Measurements from ENCODE around the gene RRAS2. TPM values are rescaled to one million over a fixed set of nuclear protein-coding genes. Genes with fewer than 3 reads are reported as not detected.

Gene RRAS2
- total and polyA plus RNA-seq, 2 of the 4 experiments (the other 2 are of a cell fraction): 85.5 to 106 TPM

DNA sequence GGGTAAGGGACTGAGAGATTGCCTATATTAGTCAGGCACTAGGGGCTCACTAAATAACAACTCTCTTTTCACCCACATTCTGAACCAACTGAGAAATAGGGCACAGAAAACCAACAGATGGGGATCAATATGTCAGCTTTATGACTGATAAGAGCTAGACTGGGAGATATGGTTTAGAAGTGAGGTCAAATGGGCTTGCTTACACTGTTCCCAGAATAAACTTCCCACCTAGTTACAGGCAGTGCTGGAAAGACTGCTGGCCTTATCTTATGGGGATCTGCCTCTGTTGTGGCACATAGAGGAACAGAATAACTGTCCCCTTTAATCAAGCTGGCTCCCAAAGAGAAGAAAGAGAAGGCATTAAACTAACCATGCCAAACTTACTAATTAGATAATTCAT is 10.6 kb upstream of the RRAS2 start:
- no peak overlapping the region for H4K8ac ChIP-seq (ENCODE audit: low read depth in 2 of 2, low read length in 2 of 2)
- no peak for ATAC-seq (ENCODE audit: low read depth)
- no peak overlapping the region for H2AK5ac ChIP-seq (ENCODE audit: low read depth, low read length)
- no peak overlapping the region for H3K9ac ChIP-seq (ENCODE audit: low read depth, low read length)
- no peak overlapping the region for H2BK15ac ChIP-seq (ENCODE audit: low read depth, low read length)
- H2AFZ ChIP-seq (replicated peaks; ENCODE audit: low read length, poor library complexity): no peak overlapping the region
- H3K4ac ChIP-seq (ENCODE audit: low read depth, low read length): no peak overlapping the region
- H3K4me3 ChIP-seq (ENCODE audit: insufficient read depth, low read depth, low read length): no peak overlapping the region
- TF ChIP-seq RCOR1 (IDR thresholded peaks at IDR 0.05; ENCODE audit: insufficient replicate concordance, low read length) (no peak), RFX5 (IDR thresholded peaks at IDR 0.05; ENCODE audit: low read depth, low read length) (no peak), POLR2A (IDR thresholded peaks at IDR 0.05; ENCODE audit: low read depth, low read length) (no peak)
- POLR2A ChIA-PET (ENCODE audit: unreplicated experiment): no interaction called here
- no peak overlapping the region for H2BK5ac ChIP-seq (ENCODE audit: low read depth, low read length, poor library complexity, severe bottlenecking)
- H3K9me3 ChIP-seq (ENCODE audit: control insufficient read depth, insufficient read depth, low read length): no peaks in the 10 kb centered on the region
- CTCF ChIA-PET: no interaction called here
- H3K23ac ChIP-seq (ENCODE audit: low read depth, low read length): no peak overlapping the region
- no peak overlapping the region for H2BK120ac ChIP-seq (ENCODE audit: low read depth, low read length)
- no peaks in the 10 kb centered on the region for H3K36me3 ChIP-seq (ENCODE audit: control insufficient read depth, insufficient read depth, low read length)
- no peaks in the 10 kb centered on the region for H3K27me3 ChIP-seq (ENCODE audit: control insufficient read depth, insufficient read depth, low read length)
- intact Hi-C loops (cut with micrococcal nuclease): no loop called here
- no peak overlapping the region for H4K91ac ChIP-seq (ENCODE audit: insufficient read depth, low read depth, low read length)
- BruUV-seq (replicated peaks): no TSS peak
- H3K4me2 ChIP-seq (ENCODE audit: low read depth, low read length): no peak overlapping the region
- H3K14ac ChIP-seq (replicated peaks; ENCODE audit: low read depth, low read length): no peak overlapping the region
- H3K56ac ChIP-seq (ENCODE audit: extremely low read depth, insufficient read depth, low read length): no peak overlapping the region
- no peak for DNase-seq
- peaks cover 4% of the 10 kb centered on the region for H3K9me1 ChIP-seq (ENCODE audit: insufficient read depth, low read length)
- H3K79me1 ChIP-seq (ENCODE audit: low read depth in 1 of 2, low read length in 2 of 2): no peaks in the 10 kb centered on the region
- H2AK9ac ChIP-seq (replicated peaks; ENCODE audit: low read depth, low read length, poor library complexity): no peak overlapping the region
- in situ Hi-C loops (cut with MboI; ENCODE audit: low sequenced_read_pairs): no loop called here
- H3K4me1 ChIP-seq (ENCODE audit: control insufficient read depth, insufficient read depth, low read length): peaks cover 5% of the 10 kb centered on the region
- H3K18ac ChIP-seq (ENCODE audit: low read depth, low read length): no peak overlapping the region
- dilution Hi-C loops (cut with HindIII; ENCODE audit: low sequenced_read_pairs, unreplicated experiment): no loop called here
- no peaks in the 10 kb centered on the region for H4K20me1 ChIP-seq (ENCODE audit: insufficient read depth, low read length)
- H2BK20ac ChIP-seq (ENCODE audit: low read depth, low read length): no peak overlapping the region
- no peak overlapping the region for H4K5ac ChIP-seq (ENCODE audit: low read depth, low read length)
- no peak overlapping the region for H3K27ac ChIP-seq (ENCODE audit: insufficient read depth, low read length)
